Loucy (cell line): ENCODE data around the gene DBT.

Experiments
- H2AFZ ChIP-seq: fragments of 200-600 bp; sonication (generic); 2 replicates; pipeline ENCODE4 v1.6.0; 2016; ENCODE audit warnings: antibody characterized with exemption, mild to moderate bottlenecking, low read length, moderate library complexity
- H3F3A ChIP-seq: fragments of 200-600 bp; 2 replicates; pipeline ENCODE4 v1.6.0; 2016; ENCODE audit warnings: antibody characterized with exemption, low read depth, mild to moderate bottlenecking
- H3K27me3 ChIP-seq: fragments of 200-600 bp; sonication (generic); 2 replicates; pipeline ENCODE4 v1.6.1; 2014; ENCODE audit warnings: low read length, mild to moderate bottlenecking; ENCODE audit not compliant: insufficient read depth, poor library complexity, severe bottlenecking
- H3K36me3 ChIP-seq: fragments of 200-600 bp; sonication (generic); 2 replicates; pipeline ENCODE4 v1.6.1; 2016; ENCODE audit warnings: low read length; ENCODE audit not compliant: insufficient read depth
- H3K4me1 ChIP-seq: fragments of 200-600 bp; sonication (generic); 2 replicates; pipeline ENCODE4 v1.5.1; 2014; ENCODE audit warnings: low read length, mild to moderate bottlenecking; ENCODE audit not compliant: insufficient read depth, poor library complexity, severe bottlenecking
- H3K4me2 ChIP-seq: fragments of 200-600 bp; sonication (generic); 2 replicates; pipeline ENCODE4 v1.6.0; 2014; ENCODE audit warnings: antibody characterized with exemption, low read length, low read depth, mild to moderate bottlenecking; ENCODE audit not compliant: poor library complexity, severe bottlenecking
- H3K4me3 ChIP-seq: fragments of 200-600 bp; sonication (generic); 2 replicates; pipeline ENCODE4 v1.5.1; 2014; ENCODE audit warnings: low read length, mild to moderate bottlenecking, mixed read lengths; ENCODE audit not compliant: poor library complexity, severe bottlenecking
- H3K79me2 ChIP-seq: fragments of 200-600 bp; sonication (generic); 2 replicates; pipeline ENCODE4 v1.6.1; 2014; ENCODE audit warnings: low read length; ENCODE audit not compliant: insufficient read depth
- H3K9ac ChIP-seq: fragments of 200-600 bp; sonication (generic); 2 replicates; pipeline ENCODE4 v1.6.0; 2014; ENCODE audit warnings: mild to moderate bottlenecking, low read depth, low read length, moderate library complexity; ENCODE audit not compliant: poor library complexity, severe bottlenecking
- H3K9me2 ChIP-seq: fragments of 200-600 bp; sonication (generic); replicated peaks from 2 replicates; pipeline ENCODE4 v1.6.1; 2016; ENCODE audit warnings: low read depth, low read length, mixed read lengths
- H3K9me3 ChIP-seq: fragments of 200-600 bp; sonication (generic); 2 replicates; pipeline ENCODE4 v1.6.1; 2014; ENCODE audit warnings: mild to moderate bottlenecking, antibody characterized with exemption, low read length, low read depth; ENCODE audit not compliant: insufficient read depth
- H4K20me1 ChIP-seq: fragments of 200-600 bp; sonication (generic); 2 replicates; pipeline ENCODE4 v1.6.0; 2014; ENCODE audit warnings: antibody characterized with exemption, low read length, mild to moderate bottlenecking; ENCODE audit not compliant: insufficient read depth, poor library complexity, severe bottlenecking
- EZH2phosphoT487 ChIP-seq: fragments of 200-600 bp; IDR thresholded peaks from 2 replicates; pipeline ENCODE4 v1.6.1; 2018; ENCODE audit warnings: antibody characterized with exemption, mild to moderate bottlenecking, moderate library complexity, borderline replicate concordance
- TF ChIP-seq, protein P1 (sequence below): fragments of 200-600 bp; sonication (generic); conservative IDR thresholded peaks from 2 replicates; pipeline ENCODE4 v1.5.1; 2014; ENCODE audit warnings: mild to moderate bottlenecking, antibody characterized with exemption, low read length

Gene DBT

GRCh38 chr1:100151679-100152078 is 98.0 kb downstream of the DBT start:
- TF ChIP-seq, protein P1, sequence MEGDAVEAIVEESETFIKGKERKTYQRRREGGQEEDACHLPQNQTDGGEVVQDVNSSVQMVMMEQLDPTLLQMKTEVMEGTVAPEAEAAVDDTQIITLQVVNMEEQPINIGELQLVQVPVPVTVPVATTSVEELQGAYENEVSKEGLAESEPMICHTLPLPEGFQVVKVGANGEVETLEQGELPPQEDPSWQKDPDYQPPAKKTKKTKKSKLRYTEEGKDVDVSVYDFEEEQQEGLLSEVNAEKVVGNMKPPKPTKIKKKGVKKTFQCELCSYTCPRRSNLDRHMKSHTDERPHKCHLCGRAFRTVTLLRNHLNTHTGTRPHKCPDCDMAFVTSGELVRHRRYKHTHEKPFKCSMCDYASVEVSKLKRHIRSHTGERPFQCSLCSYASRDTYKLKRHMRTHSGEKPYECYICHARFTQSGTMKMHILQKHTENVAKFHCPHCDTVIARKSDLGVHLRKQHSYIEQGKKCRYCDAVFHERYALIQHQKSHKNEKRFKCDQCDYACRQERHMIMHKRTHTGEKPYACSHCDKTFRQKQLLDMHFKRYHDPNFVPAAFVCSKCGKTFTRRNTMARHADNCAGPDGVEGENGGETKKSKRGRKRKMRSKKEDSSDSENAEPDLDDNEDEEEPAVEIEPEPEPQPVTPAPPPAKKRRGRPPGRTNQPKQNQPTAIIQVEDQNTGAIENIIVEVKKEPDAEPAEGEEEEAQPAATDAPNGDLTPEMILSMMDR = no peak
- TF ChIP-seq EZH2phosphoT487 = no peak
- Histone ChIP-seq H2AFZ (no peak overlapping the region), H3K27me3 (no peaks in the 10 kb centered on the region), H3K4me1 (peaks cover 3% of the 10 kb centered on the region), H3K9me3 (no peaks in the 10 kb centered on the region), H3K4me2 (no peak overlapping the region), H3K4me3 (no peak overlapping the region), H3F3A (no peaks in the 10 kb centered on the region), H3K36me3 (no peaks in the 10 kb centered on the region), H3K9me2 (no peaks in the 10 kb centered on the region), H3K9ac (no peak overlapping the region), H4K20me1 (no peaks in the 10 kb centered on the region), H3K79me2 (no peaks in the 10 kb centered on the region)

DNA sequence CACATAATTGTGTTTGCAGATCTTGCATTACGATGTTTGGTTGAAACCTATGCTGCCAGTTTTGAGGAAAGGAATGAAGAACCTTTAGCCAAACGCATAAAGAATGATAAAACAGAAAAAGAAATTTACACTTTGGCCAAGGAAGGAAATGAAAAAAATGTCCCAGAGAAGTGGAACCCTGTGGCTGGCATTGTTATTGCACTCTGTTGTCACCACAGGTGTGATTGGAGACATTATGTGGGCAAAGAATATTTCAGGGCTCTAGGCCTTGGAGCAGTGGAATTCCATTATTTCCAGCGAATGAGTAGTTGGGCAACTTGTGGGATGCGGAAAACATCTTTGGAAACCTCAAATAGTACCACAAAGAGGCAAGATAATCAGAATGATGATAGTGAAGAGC is 101.8 kb downstream of the DBT start:
- Histone ChIP-seq H3K9me3 (no peaks in the 10 kb centered on the region), H3K9me2 (no peaks in the 10 kb centered on the region), H4K20me1 (no peaks in the 10 kb centered on the region), H3F3A (no peaks in the 10 kb centered on the region), H3K4me2 (no peak overlapping the region), H2AFZ (no peak overlapping the region), H3K9ac (no peak overlapping the region), H3K79me2 (no peaks in the 10 kb centered on the region), H3K4me1 (peaks cover 3% of the 10 kb centered on the region), H3K4me3 (no peak overlapping the region), H3K36me3 (peaks cover 29% of the 10 kb centered on the region), H3K27me3 (no peaks in the 10 kb centered on the region)
- TF ChIP-seq, protein P1 = no peak
- no peak for TF ChIP-seq EZH2phosphoT487

GRCh38 chr1:100146958-100147357 is 102.7 kb downstream of the DBT start:
- Histone ChIP-seq H3F3A (no peaks in the 10 kb centered on the region), H3K4me1 (peaks cover 3% of the 10 kb centered on the region), H3K27me3 (no peaks in the 10 kb centered on the region), H4K20me1 (no peaks in the 10 kb centered on the region), H3K9ac (no peak overlapping the region), H3K36me3 (peaks cover 29% of the 10 kb centered on the region), H3K4me2 (no peak overlapping the region), H3K9me2 (no peaks in the 10 kb centered on the region), H3K9me3 (no peaks in the 10 kb centered on the region), H3K79me2 (no peaks in the 10 kb centered on the region), H3K4me3 (no peak overlapping the region), H2AFZ (no peak overlapping the region)
- TF ChIP-seq, protein P1 = no peak
- TF ChIP-seq EZH2phosphoT487 = no peak
